Loucy (cell line): ENCODE data around the gene PPP1R9B.

ENCODE experiments used
- EZH2phosphoT487 ChIP-seq: fragments of 200-600 bp; IDR thresholded peaks from 2 replicates; pipeline ENCODE4 v1.6.1; 2018; ENCODE audit warnings: antibody characterized with exemption, mild to moderate bottlenecking, moderate library complexity, borderline replicate concordance
- TF ChIP-seq, protein P1 (sequence below): fragments of 200-600 bp; sonication (generic); conservative IDR thresholded peaks from 2 replicates; pipeline ENCODE4 v1.5.1; 2014; ENCODE audit warnings: mild to moderate bottlenecking, antibody characterized with exemption, low read length

DNA sequence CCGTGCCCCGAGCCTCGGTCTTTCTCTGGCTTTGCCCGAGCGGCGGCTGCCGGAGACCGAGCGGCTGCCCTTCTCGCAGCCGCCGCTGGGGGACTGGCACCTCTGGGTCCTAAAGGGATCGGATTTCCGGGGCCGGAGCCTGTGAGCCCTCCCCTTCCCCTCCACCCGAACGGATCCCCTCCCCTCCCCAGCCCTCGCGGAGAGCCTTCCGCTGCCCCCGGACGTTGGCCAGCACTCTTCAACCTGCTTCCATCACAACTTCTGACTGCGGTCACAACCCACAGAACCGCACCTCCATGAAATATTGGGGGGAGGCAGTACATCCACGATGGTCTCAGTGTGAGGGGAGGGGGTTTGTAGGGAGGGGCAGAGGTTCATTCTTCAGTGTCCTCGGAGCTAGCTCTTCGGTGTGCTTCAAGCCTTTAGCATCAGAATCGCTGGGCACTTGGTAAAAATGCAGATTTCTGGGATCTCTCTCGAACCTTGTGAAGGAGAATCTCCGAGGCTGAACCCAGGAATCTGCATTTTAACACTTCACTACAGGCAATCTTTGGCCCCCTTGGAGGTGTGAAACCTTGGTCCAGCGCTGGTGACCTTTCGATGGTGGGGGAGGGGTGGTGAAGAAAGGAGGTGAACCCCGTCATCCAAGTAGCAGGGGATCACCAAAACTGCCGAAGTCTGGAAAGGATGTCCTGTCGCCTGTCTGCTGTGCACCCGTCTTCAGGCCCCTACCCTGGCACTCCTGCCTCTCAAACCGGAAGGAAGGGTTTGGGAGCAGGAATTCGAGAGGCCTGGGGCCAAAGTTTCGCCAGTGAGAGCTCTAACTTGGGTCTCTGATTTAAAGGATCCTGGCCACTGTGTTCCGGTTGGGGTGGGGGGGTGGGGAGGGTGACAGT, 812 bp upstream of the PPP1R9B start:
- TF ChIP-seq, protein P1, sequence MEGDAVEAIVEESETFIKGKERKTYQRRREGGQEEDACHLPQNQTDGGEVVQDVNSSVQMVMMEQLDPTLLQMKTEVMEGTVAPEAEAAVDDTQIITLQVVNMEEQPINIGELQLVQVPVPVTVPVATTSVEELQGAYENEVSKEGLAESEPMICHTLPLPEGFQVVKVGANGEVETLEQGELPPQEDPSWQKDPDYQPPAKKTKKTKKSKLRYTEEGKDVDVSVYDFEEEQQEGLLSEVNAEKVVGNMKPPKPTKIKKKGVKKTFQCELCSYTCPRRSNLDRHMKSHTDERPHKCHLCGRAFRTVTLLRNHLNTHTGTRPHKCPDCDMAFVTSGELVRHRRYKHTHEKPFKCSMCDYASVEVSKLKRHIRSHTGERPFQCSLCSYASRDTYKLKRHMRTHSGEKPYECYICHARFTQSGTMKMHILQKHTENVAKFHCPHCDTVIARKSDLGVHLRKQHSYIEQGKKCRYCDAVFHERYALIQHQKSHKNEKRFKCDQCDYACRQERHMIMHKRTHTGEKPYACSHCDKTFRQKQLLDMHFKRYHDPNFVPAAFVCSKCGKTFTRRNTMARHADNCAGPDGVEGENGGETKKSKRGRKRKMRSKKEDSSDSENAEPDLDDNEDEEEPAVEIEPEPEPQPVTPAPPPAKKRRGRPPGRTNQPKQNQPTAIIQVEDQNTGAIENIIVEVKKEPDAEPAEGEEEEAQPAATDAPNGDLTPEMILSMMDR: no peak; the same call in 1 of the 2 replicates
- TF ChIP-seq EZH2phosphoT487: no peak
